ENCODE results near the gene COL26A1.

DNA sequence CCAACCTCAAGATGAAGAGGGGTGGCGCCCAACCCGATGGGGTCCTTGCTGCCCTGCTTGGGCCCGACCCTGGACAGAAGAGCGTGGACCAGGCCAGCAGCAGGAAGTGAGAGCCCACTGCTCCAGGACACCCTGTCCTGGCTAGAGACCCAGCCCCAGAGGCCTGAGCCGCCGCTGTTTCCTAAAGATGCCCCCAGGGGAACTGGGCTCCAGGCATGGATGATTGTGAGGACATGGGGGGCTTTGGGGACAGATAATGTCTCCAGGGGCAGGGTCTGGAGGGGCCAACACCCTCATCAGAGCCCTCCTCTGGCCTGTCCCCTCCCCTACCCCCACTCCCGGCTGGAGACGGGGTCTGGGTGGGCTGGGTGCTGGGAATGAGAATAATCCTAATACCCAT, 194.7 kb downstream of the COL26A1 start:
- TF ChIP-seq, protein P1, sequence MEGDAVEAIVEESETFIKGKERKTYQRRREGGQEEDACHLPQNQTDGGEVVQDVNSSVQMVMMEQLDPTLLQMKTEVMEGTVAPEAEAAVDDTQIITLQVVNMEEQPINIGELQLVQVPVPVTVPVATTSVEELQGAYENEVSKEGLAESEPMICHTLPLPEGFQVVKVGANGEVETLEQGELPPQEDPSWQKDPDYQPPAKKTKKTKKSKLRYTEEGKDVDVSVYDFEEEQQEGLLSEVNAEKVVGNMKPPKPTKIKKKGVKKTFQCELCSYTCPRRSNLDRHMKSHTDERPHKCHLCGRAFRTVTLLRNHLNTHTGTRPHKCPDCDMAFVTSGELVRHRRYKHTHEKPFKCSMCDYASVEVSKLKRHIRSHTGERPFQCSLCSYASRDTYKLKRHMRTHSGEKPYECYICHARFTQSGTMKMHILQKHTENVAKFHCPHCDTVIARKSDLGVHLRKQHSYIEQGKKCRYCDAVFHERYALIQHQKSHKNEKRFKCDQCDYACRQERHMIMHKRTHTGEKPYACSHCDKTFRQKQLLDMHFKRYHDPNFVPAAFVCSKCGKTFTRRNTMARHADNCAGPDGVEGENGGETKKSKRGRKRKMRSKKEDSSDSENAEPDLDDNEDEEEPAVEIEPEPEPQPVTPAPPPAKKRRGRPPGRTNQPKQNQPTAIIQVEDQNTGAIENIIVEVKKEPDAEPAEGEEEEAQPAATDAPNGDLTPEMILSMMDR (IDR thresholded peaks at IDR 0.05) = no peak
- TF ChIP-seq ZFX (IDR thresholded peaks at IDR 0.05; ENCODE audit: borderline replicate concordance) = no peak
